ENCODE results near the gene TXNDC2.

The TXNDC2 gene

DNA sequence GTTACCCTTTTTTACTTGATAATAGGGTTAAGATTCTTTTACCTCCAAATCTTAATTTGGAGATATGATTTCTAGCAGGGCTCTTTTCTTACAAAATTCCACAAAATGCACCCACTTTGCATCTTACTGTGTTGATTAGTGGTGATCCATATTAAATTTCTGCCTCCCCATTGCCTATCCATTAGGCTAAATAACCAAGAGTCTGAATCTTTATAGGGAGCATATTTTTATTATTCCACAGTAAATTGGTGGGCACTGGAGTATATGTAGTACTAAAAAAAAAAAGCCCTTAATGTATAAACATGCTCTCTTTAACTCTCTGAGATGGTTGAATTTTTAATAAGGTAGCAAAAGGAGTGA, 8.1 kb upstream of the TXNDC2 start:
- TF ChIP-seq, protein P1, sequence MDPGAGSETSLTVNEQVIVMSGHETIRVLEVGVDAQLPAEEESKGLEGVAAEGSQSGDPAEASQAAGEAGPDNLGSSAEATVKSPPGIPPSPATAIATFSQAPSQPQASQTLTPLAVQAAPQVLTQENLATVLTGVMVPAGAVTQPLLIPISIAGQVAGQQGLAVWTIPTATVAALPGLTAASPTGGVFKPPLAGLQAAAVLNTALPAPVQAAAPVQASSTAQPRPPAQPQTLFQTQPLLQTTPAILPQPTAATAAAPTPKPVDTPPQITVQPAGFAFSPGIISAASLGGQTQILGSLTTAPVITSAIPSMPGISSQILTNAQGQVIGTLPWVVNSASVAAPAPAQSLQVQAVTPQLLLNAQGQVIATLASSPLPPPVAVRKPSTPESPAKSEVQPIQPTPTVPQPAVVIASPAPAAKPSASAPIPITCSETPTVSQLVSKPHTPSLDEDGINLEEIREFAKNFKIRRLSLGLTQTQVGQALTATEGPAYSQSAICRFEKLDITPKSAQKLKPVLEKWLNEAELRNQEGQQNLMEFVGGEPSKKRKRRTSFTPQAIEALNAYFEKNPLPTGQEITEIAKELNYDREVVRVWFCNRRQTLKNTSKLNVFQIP (CRISPR knock-in tag; IDR thresholded peaks at IDR 0.05; ENCODE audit: borderline replicate concordance, low read depth), result no peak
- TF ChIP-seq CSDC2 (CRISPR knock-in tag; IDR thresholded peaks at IDR 0.05) (no peak), ZFP30 (CRISPR knock-in tag; IDR thresholded peaks at IDR 0.05) (no peak), ZNF8 (CRISPR knock-in tag; IDR thresholded peaks at IDR 0.05) (no peak), SNAI2 (CRISPR knock-in tag; IDR thresholded peaks at IDR 0.05) (no peak), GLIS3 (CRISPR knock-in tag; IDR thresholded peaks at IDR 0.05) (no peak), ZC3H10 (CRISPR knock-in tag; IDR thresholded peaks at IDR 0.05) (no peak), TCF4 (CRISPR knock-in tag; IDR thresholded peaks at IDR 0.05; ENCODE audit: borderline replicate concordance) (no peak), ZNF565 (CRISPR knock-in tag; conservative IDR thresholded peaks at IDR 0.05; ENCODE audit: low read depth) (no peak)
- ATAC-seq, result no peak

DNA sequence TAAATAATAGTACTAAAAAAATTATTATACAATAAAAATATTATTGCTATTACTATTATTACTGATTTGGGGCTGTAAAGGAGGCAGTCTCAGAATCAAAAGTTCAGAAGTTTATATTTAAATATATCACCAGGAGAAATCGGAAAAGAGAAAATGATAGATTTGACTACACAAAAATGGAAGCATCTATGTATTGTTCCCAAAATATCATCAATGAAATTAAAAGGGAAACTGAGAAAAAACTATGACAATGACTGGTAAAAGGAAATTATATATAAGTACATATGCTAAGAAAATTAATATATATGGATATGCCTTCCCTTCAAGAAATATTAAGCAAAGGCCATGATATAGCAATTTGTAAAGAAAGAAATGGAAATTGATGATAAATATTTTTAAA, 7.7 kb upstream of the TXNDC2 start:
- TF ChIP-seq PPARA (CRISPR knock-in tag; IDR thresholded peaks at IDR 0.05; ENCODE audit: borderline replicate concordance) (no peak), ZNF8 (CRISPR knock-in tag; IDR thresholded peaks at IDR 0.05) (no peak), ARNTL (CRISPR knock-in tag; IDR thresholded peaks at IDR 0.05; ENCODE audit: borderline replicate concordance, low read depth) (no peak), ISL1 (CRISPR knock-in tag; IDR thresholded peaks at IDR 0.05) (no peak), ZNF70 (CRISPR knock-in tag; IDR thresholded peaks at IDR 0.05) (no peak), TCF4 (CRISPR knock-in tag; IDR thresholded peaks at IDR 0.05; ENCODE audit: borderline replicate concordance) (no peak), OSR1 (CRISPR knock-in tag; IDR thresholded peaks at IDR 0.05) (no peak), SNAI2 (CRISPR knock-in tag; IDR thresholded peaks at IDR 0.05) (no peak), RARB (CRISPR knock-in tag; IDR thresholded peaks at IDR 0.05) (no peak), ZFP30 (CRISPR knock-in tag; IDR thresholded peaks at IDR 0.05) (no peak), CSDC2 (CRISPR knock-in tag; IDR thresholded peaks at IDR 0.05) (no peak), ZC3H10 (CRISPR knock-in tag; IDR thresholded peaks at IDR 0.05) (no peak), TOX (CRISPR knock-in tag; IDR thresholded peaks at IDR 0.05; ENCODE audit: borderline replicate concordance) (no peak), ZNF565 (CRISPR knock-in tag; conservative IDR thresholded peaks at IDR 0.05; ENCODE audit: low read depth) (no peak), BACH2 (CRISPR knock-in tag; IDR thresholded peaks at IDR 0.05; ENCODE audit: borderline replicate concordance) (no peak)
- TF ChIP-seq, protein P2, sequence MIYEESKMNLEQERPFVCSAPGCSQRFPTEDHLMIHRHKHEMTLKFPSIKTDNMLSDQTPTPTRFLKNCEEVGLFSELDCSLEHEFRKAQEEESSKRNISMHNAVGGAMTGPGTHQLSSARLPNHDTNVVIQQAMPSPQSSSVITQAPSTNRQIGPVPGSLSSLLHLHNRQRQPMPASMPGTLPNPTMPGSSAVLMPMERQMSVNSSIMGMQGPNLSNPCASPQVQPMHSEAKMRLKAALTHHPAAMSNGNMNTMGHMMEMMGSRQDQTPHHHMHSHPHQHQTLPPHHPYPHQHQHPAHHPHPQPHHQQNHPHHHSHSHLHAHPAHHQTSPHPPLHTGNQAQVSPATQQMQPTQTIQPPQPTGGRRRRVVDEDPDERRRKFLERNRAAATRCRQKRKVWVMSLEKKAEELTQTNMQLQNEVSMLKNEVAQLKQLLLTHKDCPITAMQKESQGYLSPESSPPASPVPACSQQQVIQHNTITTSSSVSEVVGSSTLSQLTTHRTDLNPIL (CRISPR knock-in tag; IDR thresholded peaks at IDR 0.05; ENCODE audit: low read depth), result no peak
- TF ChIP-seq, protein P3, sequence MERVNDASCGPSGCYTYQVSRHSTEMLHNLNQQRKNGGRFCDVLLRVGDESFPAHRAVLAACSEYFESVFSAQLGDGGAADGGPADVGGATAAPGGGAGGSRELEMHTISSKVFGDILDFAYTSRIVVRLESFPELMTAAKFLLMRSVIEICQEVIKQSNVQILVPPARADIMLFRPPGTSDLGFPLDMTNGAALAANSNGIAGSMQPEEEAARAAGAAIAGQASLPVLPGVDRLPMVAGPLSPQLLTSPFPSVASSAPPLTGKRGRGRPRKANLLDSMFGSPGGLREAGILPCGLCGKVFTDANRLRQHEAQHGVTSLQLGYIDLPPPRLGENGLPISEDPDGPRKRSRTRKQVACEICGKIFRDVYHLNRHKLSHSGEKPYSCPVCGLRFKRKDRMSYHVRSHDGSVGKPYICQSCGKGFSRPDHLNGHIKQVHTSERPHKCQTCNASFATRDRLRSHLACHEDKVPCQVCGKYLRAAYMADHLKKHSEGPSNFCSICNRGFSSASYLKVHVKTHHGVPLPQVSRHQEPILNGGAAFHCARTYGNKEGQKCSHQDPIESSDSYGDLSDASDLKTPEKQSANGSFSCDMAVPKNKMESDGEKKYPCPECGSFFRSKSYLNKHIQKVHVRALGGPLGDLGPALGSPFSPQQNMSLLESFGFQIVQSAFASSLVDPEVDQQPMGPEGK (CRISPR knock-in tag; IDR thresholded peaks at IDR 0.05; ENCODE audit: borderline replicate concordance), result no peak
- TF ChIP-seq, protein P4, sequence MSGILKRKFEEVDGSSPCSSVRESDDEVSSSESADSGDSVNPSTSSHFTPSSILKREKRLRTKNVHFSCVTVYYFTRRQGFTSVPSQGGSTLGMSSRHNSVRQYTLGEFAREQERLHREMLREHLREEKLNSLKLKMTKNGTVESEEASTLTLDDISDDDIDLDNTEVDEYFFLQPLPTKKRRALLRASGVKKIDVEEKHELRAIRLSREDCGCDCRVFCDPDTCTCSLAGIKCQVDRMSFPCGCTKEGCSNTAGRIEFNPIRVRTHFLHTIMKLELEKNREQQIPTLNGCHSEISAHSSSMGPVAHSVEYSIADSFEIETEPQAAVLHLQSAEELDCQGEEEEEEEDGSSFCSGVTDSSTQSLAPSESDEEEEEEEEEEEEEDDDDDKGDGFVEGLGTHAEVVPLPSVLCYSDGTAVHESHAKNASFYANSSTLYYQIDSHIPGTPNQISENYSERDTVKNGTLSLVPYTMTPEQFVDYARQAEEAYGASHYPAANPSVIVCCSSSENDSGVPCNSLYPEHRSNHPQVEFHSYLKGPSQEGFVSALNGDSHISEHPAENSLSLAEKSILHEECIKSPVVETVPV (CRISPR knock-in tag; IDR thresholded peaks at IDR 0.05), result no peak
- TF ChIP-seq, protein P5, sequence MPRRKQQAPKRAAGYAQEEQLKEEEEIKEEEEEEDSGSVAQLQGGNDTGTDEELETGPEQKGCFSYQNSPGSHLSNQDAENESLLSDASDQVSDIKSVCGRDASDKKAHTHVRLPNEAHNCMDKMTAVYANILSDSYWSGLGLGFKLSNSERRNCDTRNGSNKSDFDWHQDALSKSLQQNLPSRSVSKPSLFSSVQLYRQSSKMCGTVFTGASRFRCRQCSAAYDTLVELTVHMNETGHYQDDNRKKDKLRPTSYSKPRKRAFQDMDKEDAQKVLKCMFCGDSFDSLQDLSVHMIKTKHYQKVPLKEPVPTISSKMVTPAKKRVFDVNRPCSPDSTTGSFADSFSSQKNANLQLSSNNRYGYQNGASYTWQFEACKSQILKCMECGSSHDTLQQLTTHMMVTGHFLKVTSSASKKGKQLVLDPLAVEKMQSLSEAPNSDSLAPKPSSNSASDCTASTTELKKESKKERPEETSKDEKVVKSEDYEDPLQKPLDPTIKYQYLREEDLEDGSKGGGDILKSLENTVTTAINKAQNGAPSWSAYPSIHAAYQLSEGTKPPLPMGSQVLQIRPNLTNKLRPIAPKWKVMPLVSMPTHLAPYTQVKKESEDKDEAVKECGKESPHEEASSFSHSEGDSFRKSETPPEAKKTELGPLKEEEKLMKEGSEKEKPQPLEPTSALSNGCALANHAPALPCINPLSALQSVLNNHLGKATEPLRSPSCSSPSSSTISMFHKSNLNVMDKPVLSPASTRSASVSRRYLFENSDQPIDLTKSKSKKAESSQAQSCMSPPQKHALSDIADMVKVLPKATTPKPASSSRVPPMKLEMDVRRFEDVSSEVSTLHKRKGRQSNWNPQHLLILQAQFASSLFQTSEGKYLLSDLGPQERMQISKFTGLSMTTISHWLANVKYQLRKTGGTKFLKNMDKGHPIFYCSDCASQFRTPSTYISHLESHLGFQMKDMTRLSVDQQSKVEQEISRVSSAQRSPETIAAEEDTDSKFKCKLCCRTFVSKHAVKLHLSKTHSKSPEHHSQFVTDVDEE (CRISPR knock-in tag; IDR thresholded peaks at IDR 0.05), result no peak
- TF ChIP-seq, protein P1 (CRISPR knock-in tag; IDR thresholded peaks at IDR 0.05; ENCODE audit: borderline replicate concordance, low read depth), result no peak
- ATAC-seq, result no peak

Measured in SK-N-SH treated with all-trans-retinoic acid at 6 μM for 48 hours (cell line).